DMS 273 (cell line): ENCODE results near the gene LGALS3BP.
A peak's percentile ranks its signal among the peaks of the same experiment; 100 is the strongest.

ENCODE experiments used
- DNase-seq: peaks from one replicate; lab custom pipeline; 2025; ENCODE audit not compliant: unreplicated experiment; lab: John Stamatoyannopoulos, UW

LGALS3BP gene

GRCh38 chr17:78999947-79000395 lies 20.2 kb upstream of the LGALS3BP start:
- no peak for DNase-seq

DNA sequence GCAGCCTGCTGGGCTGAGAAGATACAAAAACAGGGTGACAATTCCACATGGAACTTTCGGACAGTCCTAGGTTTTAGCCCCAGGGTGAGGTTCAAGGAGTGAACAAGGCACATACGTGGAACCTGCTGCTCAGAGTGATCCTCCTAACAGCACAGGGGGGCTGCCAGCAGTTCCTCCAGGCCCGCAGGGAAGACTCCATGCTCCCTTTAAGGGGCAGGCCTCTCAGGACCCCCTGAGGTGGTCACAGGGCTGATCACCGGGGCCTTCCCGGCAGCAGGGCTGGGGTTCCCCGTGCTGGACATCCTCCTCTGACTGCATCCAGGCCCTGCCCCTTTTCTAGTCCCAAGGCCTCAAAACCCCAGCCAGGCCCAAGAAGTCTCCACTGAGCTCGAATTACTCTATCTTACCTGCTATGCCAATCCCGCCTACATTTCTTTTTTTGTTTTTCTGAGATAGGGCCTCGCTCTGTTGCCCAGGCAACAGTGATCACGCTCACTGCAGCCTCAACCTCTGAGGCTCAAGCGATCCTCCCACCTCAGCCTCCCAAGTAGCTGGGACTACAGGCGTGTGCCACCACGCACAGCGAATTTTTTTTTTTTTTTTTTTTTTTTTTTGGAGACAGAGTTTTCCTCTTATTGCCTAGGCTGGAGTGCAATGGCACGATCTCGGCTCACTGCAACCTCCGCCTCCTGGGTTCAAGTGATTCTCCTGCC lies 19.5 kb upstream of the LGALS3BP start:
- DNase-seq, result no peak

- DNase-seq, result peak; percentile 34
These were observed 18.8 kb upstream of the LGALS3BP start for GRCh38 chr17:78998311-78999055.

GRCh38 chr17:78997881-78998280 lies 18.2 kb upstream of the LGALS3BP start:
- DNase-seq, result no peak

- DNase-seq, result no peak
These were observed 17.6 kb upstream of the LGALS3BP start for GRCh38 chr17:78997231-78997741.

- no peak for DNase-seq
These were observed 17.1 kb upstream of the LGALS3BP start for GRCh38 chr17:78996781-78997201.

- no peak for DNase-seq
These were observed 16.2 kb upstream of the LGALS3BP start for GRCh38 chr17:78995761-78996451.

- no peak for DNase-seq
These were observed 15.5 kb upstream of the LGALS3BP start for GRCh38 chr17:78995022-78995760.

GRCh38 chr17:78993981-78994671 lies 14.4 kb upstream of the LGALS3BP start:
- DNase-seq, result no peak

DNA sequence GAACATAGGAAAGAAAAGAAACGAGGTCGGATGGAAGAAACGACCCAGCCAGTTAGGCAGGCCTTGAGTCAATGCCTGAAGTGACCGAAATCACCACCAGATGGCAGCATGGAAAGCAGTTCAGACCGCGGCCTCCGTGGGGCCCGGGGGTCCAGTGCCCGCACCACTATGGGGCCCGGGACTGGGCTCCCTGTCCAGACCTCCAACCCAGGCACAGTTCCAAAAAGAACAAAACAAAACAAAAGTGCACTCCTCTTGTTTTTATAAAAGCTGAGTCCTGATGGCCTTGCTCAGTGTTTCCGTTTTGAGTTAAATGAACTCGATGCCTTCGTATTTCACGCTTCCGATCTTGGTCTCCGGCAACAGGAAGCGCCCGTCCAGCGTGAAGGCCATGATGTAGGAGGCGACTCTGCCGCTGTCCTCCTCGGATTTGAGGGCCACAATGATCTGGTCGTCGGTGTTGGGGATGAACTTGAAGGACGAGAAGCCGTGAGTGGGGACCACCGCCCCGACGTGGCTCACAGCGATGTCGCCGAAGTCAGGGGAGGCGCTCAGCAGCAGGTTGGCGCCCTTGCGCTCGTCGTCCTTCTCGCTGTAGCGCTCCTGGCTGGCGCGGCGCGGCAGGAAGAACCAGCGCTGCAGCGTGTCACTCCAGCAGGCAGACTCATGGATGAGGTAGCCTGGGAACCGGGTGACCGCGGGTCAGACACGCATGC lies 13.7 kb upstream of the LGALS3BP start:
- DNase-seq, result peak; percentile 82

GRCh38 chr17:78992542-78993212 lies 13.0 kb upstream of the LGALS3BP start:
- no peak for DNase-seq

DNA sequence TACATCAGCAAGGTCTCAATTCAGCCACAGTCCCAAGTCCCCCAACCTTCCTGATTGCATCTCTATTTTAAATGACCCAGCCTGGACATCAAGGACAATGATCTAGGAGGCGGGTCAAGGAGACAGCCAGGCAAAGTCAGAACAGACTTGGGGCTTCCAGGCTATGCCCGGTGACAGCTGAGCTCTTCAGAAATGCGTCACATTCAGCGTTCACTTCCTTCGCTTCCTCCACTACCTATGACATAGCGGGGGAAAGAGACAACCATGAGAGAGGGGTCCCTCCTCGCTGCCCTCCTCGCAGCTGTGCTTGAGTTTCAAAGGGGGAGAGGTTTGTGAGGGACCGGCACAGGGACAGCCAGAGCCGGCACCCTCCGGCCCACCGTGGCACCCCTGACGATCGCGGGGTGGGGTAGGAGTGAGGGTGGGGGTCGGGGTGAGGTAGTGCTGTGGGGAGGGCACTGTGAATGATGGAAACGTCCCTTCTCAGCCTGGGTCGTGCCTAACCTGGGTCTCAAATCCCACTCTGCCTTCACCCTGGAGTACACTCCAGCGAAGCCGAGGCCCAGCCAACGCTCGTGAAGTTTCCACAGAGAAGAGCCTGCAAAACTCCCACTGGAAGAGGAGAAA lies 12.3 kb upstream of the LGALS3BP start:
- DNase-seq, result no peak

DNA sequence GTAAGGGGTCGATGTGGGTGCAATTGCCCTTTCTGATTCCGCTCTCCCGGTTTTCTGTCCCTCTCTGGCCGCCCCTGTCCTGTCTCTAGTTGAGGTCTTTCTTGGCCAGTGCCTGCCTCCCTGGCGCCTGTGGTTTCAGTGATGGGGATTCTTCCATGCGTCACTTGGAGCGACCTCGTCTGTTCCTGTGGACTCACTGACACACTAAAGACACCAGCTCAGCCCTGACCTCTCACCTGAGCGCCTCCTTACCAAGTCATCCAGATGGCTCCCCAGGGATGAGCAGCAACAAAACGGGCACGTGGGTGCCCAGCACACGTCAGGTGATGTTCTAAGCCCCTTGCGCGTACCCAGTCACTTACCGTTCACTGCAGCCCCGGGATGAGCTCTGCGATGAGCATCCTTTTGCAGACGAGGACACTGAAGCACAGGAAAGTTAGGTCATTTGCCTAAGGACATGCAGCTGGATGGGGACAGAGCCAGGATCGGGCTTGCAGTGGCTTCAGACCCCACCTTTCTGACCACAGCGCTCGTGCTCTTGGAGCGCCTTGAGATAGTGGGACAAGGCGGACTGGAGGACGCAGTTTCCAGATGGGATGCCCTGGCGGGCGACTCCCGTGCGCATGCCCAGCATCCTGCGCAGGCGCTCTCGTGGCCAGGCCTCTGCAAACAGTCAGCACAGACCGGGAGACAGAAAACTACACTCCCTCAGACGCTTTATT lies 11.5 kb upstream of the LGALS3BP start:
- no peak for DNase-seq

- no peak for DNase-seq
These were observed 10.8 kb upstream of the LGALS3BP start for GRCh38 chr17:78990349-78991016.

GRCh38 chr17:78988152-78988551 lies 8.4 kb upstream of the LGALS3BP start:
- DNase-seq, result no peak

GRCh38 chr17:78986649-78987328 lies 7.1 kb upstream of the LGALS3BP start:
- peak; percentile 58 for DNase-seq
